K562 (cell line): Measurements from ENCODE around the gene TTC6.

Experiments used
- EP300 ChIP-seq: IDR thresholded peaks from 2 replicates; pipeline ENCODE4 v1.6.1; 2012; ENCODE audit warnings: low read length, improper control_type of control experiment
- POLR2A ChIP-seq: fragments of 450-650 bp; conservative IDR thresholded peaks from 2 replicates; pipeline ENCODE4 v1.6.1; 2016
- RFX5 ChIP-seq: IDR thresholded peaks from 2 replicates; pipeline ENCODE4 v1.6.1; 2011; ENCODE audit warnings: low read depth, mild to moderate bottlenecking, improper control_type of control experiment, low read length
- SIX5 ChIP-seq, 2 experiments: IDR thresholded peaks; 2 replicates each; pipeline ENCODE4 v1.6.1; 2011; ENCODE audit warnings: low read length in 2 of 2, borderline replicate concordance in 1 of 2, low read depth in 1 of 2, mild to moderate bottlenecking in 1 of 2, moderate library complexity in 1 of 2; ENCODE audit not compliant: insufficient read depth in 1 of 2
- SMARCA5 ChIP-seq: fragments of 450-650 bp; IDR thresholded peaks from 2 replicates; pipeline ENCODE4 v1.6.1; 2016
- SRF ChIP-seq, 2 experiments: fragments of 250-450, 450-650 bp in 1 of 2; sonication (Bioruptor Pico) in 1 of 2; sonication (generic) in 1 of 2; formaldehyde crosslinking; IDR thresholded peaks; 2 replicates each; pipeline versions ENCODE4 v1.5.0 to v1.5.1; 2020 to 2022; ENCODE audit warnings: mild to moderate bottlenecking in 1 of 2, missing genetic modification reagents in 1 of 2
- U2AF1 ChIP-seq: fragments of 200-400 bp; formaldehyde crosslinking; optimal IDR thresholded peaks from 2 replicates; pipeline ENCODE3; 2017; ENCODE audit warnings: mild to moderate bottlenecking, low read depth, low read length, moderate library complexity
- ZNF239 ChIP-seq: fragments of 250-450 bp; sonication (Bioruptor Pico); IDR thresholded peaks from 2 replicates; pipeline ENCODE4 v1.4.0; 2020; ENCODE audit warnings: mild to moderate bottlenecking
- TF ChIP-seq, protein P1 (sequence below), 3 experiments: IDR thresholded peaks in 2 of 3; conservative IDR thresholded peaks in 1 of 3; 2 replicates each; pipeline ENCODE4 v1.5.1; 2011 to 2012; ENCODE audit warnings: low read length in 3 of 3, mild to moderate bottlenecking in 3 of 3, control low read depth in 2 of 3, improper control_type of control experiment in 1 of 3, inconsistent platforms in 1 of 3, low read depth in 1 of 3, mixed read lengths in 1 of 3, moderate library complexity in 1 of 3; ENCODE audit not compliant: insufficient read depth in 2 of 3
- TF ChIP-seq, protein P2 (sequence below): fragments of 250-450 bp; sonication (Bioruptor Pico); IDR thresholded peaks from 2 replicates; pipeline ENCODE4 v1.4.0; 2020; ENCODE audit warnings: mild to moderate bottlenecking, moderate library complexity
- TF ChIP-seq, protein P3 (sequence below): sonication (generic); formaldehyde crosslinking; IDR thresholded peaks from 2 replicates; pipeline ENCODE4 v1.9.0; 2022; ENCODE audit warnings: mild to moderate bottlenecking, missing genetic modification reagents
- TF ChIP-seq, protein P4 (sequence below): fragments of 250-450 bp; sonication (Bioruptor Pico); IDR thresholded peaks from 2 replicates; pipeline ENCODE4 v1.5.0; 2021; ENCODE audit warnings: mild to moderate bottlenecking, borderline replicate concordance
- TF ChIP-seq, protein P5 (sequence below): sonication (generic); formaldehyde crosslinking; IDR thresholded peaks from 2 replicates; pipeline ENCODE4 v1.8.1; 2023; ENCODE audit warnings: mild to moderate bottlenecking, missing genetic modification reagents, moderate library complexity

DNA sequence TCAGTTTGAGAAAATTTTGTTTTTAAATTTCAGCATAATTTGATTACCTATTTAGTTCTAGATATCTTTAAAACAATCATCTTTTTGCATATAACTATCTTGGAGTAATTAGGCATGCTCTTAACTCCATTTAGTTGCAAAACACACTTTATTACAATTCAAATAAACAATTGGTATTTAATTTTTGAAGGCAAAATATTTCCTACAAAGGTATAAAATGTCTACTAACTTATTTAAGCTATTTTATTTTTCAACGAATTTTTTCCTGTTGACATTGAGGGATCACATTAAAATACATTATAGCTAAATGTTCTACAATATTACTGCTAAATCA is 8.7 kb upstream of the TTC6 start:
- TF ChIP-seq, protein P1, sequence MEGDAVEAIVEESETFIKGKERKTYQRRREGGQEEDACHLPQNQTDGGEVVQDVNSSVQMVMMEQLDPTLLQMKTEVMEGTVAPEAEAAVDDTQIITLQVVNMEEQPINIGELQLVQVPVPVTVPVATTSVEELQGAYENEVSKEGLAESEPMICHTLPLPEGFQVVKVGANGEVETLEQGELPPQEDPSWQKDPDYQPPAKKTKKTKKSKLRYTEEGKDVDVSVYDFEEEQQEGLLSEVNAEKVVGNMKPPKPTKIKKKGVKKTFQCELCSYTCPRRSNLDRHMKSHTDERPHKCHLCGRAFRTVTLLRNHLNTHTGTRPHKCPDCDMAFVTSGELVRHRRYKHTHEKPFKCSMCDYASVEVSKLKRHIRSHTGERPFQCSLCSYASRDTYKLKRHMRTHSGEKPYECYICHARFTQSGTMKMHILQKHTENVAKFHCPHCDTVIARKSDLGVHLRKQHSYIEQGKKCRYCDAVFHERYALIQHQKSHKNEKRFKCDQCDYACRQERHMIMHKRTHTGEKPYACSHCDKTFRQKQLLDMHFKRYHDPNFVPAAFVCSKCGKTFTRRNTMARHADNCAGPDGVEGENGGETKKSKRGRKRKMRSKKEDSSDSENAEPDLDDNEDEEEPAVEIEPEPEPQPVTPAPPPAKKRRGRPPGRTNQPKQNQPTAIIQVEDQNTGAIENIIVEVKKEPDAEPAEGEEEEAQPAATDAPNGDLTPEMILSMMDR (IDR thresholded peaks at IDR 0.05 in 2 of 3, conservative IDR thresholded peaks at IDR 0.05 in 1 of 3; ENCODE audit: insufficient read depth in 2 of 3, low read depth in 1 of 3, low read length in 3 of 3), result no peak
- TF ChIP-seq EP300 (no peak), ZNF239 (CRISPR knock-in tag) (no peak), SIX5 (IDR thresholded peaks at IDR 0.05; ENCODE audit: borderline replicate concordance in 1 of 2, insufficient read depth in 1 of 2, low read depth in 1 of 2, low read length in 2 of 2) (no peak), SMARCA5 (no peak), RFX5 (no peak), POLR2A (no peak), U2AF1 (no peak), SRF (CRISPR knock-in tag; IDR thresholded peaks at IDR 0.05) (no peak)
- TF ChIP-seq, protein P2, sequence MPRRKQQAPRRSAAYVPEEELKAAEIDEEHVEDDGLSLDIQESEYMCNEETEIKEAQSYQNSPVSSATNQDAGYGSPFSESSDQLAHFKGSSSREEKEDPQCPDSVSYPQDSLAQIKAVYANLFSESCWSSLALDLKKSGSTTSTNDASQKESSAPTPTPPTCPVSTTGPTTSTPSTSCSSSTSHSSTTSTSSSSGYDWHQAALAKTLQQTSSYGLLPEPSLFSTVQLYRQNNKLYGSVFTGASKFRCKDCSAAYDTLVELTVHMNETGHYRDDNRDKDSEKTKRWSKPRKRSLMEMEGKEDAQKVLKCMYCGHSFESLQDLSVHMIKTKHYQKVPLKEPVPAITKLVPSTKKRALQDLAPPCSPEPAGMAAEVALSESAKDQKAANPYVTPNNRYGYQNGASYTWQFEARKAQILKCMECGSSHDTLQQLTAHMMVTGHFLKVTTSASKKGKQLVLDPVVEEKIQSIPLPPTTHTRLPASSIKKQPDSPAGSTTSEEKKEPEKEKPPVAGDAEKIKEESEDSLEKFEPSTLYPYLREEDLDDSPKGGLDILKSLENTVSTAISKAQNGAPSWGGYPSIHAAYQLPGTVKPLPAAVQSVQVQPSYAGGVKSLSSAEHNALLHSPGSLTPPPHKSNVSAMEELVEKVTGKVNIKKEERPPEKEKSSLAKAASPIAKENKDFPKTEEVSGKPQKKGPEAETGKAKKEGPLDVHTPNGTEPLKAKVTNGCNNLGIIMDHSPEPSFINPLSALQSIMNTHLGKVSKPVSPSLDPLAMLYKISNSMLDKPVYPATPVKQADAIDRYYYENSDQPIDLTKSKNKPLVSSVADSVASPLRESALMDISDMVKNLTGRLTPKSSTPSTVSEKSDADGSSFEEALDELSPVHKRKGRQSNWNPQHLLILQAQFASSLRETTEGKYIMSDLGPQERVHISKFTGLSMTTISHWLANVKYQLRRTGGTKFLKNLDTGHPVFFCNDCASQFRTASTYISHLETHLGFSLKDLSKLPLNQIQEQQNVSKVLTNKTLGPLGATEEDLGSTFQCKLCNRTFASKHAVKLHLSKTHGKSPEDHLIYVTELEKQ (CRISPR knock-in tag), result no peak
- TF ChIP-seq, protein P3, sequence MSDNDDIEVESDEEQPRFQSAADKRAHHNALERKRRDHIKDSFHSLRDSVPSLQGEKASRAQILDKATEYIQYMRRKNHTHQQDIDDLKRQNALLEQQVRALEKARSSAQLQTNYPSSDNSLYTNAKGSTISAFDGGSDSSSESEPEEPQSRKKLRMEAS (CRISPR knock-in tag), result no peak
- TF ChIP-seq, protein P4, sequence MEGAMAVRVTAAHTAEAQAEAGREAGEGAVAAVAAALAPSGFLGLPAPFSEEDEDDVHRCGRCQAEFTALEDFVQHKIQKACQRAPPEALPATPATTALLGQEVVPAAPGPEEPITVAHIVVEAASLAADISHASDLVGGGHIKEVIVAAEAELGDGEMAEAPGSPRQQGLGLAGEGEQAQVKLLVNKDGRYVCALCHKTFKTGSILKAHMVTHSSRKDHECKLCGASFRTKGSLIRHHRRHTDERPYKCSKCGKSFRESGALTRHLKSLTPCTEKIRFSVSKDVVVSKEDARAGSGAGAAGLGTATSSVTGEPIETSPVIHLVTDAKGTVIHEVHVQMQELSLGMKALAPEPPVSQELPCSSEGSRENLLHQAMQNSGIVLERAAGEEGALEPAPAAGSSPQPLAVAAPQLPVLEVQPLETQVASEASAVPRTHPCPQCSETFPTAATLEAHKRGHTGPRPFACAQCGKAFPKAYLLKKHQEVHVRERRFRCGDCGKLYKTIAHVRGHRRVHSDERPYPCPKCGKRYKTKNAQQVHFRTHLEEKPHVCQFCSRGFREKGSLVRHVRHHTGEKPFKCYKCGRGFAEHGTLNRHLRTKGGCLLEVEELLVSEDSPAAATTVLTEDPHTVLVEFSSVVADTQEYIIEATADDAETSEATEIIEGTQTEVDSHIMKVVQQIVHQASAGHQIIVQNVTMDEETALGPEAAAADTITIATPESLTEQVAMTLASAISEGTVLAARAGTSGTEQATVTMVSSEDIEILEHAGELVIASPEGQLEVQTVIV (CRISPR knock-in tag), result no peak
- TF ChIP-seq, protein P5, sequence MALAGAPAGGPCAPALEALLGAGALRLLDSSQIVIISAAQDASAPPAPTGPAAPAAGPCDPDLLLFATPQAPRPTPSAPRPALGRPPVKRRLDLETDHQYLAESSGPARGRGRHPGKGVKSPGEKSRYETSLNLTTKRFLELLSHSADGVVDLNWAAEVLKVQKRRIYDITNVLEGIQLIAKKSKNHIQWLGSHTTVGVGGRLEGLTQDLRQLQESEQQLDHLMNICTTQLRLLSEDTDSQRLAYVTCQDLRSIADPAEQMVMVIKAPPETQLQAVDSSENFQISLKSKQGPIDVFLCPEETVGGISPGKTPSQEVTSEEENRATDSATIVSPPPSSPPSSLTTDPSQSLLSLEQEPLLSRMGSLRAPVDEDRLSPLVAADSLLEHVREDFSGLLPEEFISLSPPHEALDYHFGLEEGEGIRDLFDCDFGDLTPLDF (CRISPR knock-in tag), result no peak
